NOMO-1 (cell line): ENCODE results near the gene ALG5.

Experiments used
- DNase-seq, 2 experiments: peaks; one replicate each; lab custom pipeline; 2025; ENCODE audit not compliant: unreplicated experiment in 2 of 2; lab: John Stamatoyannopoulos, UW

ALG5 gene

DNA sequence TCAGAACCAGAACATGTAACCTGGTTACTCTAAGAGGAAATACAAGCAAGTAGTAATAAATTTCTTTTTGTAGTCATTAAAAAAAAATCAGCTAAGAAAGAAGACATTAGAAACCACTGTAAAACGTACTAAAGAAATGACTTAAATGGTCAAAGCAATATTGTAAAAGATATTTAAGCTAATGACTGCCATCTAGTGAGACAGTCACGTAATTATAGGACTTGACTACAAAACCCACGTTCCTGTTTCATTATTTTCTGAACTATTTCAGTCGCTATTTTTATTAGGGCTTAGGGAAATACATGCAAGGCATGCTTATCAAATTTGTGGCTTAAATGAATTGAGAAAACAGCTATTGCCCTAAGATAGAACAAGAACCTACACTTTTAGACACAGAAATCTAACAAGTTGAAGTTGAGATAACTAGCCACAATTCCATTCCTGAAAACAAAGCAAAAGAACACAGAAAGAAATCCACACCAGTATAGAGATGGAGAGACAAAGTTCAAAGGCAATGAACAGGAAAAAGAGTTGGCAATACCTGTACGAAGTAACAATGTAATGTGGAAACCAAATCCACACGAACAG lies 17.9 kb downstream of the ALG5 start:
- DNase-seq, result peak in 1 of 2 experiments; percentile 69

DNA sequence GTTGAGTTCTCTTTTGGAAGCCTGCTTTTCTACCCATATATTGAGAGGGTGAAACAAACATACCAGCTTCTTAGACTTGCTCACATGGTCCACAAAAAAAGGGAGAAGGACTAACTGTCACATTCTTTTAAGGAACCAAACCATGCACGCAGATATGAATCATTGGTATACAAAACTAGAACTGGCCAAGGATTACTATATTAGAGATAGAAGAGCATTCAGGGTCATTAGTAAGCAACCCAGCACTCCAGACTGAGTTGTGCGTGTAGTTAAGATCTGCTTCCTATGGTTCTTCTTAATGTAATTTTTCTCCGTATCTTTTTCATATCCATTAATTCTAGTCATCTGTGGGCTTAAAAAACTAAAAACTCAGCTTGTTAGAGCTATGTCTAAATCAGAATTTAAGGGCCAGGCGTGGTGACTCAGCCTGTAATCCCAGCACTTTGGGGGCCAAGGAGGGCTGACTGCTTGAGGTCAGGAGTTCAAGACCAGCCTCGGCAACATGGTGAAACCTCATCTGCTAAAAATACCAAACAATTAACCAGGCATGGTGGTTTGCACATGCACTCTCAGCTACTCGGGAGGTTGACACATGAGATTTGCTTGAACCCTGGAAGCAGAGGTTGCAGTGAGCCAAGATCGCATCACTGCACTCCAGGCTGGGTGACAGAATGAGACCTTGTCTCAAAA lies 19.6 kb downstream of the ALG5 start:
- peak in 1 of 2 experiments; percentile 32 for DNase-seq

DNA sequence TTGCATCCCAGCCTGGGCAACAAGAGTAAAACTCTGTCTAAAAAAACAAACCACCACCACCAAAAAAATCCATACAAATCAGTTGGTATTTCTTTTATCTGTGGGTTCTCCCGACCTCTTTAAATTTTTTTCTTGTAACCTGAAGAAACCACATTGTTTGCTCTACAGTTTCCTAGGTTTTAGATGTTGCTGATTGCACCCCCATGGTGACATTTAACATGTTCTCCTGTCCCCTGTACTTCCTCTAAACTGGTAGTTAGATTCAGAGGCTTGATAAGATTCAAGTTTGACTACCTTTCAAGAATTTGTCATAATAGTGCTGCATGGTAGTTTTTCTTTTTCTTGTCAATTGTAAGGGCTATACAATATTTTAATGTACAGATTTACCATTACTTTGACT lies 24.0 kb downstream of the ALG5 start:
- no peak for DNase-seq

DNA sequence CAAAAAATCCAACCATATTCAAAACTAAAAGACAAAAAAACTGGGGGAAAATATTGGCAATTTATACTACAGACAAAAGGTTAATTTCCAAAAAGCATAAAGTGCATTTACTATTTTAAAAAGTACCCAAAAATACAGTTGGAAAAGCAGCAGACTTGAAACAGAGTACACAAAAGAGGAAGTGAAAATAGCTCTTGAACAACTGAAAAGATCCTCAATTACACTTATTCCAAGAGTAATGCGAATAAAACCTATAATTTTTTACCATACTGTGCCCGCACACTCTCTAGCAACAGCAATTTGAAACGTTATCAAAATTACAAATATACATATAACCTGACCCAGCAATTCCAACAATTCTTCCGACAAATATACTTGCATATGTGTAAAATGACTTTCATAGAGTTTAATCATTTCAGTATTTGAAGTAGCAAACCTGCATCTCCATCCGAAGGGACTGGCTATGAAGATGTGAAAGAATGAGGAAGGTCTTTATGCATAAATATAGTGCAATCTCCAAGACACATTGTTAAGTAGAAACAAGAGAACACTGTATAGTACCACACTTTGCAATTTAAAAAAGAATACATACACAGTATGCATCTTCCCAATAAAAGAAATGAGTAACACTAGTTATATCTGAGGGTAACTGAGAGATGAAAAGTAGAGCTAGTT lies 25.4 kb downstream of the ALG5 start:
- DNase-seq, result peak in 1 of 2 experiments; percentile 77

DNA sequence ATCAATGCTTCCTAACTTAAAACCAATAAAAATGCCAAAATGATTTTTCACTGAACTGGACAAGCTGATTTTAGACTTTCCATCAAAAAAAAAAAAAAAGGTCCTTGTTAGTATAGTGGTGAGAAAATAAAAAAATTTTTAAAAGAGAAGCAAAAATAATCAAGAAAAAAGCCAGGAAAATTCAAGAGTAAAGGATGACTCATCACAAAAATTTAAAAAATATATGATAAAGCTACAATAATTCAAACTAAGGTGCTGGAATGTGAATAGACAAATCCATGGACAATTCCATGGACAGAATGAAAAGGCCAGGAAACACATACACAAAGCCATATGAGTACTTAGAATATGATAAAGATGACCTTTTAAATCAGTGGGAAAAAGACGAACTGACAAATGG lies 26.1 kb downstream of the ALG5 start:
- no peak for DNase-seq

DNA sequence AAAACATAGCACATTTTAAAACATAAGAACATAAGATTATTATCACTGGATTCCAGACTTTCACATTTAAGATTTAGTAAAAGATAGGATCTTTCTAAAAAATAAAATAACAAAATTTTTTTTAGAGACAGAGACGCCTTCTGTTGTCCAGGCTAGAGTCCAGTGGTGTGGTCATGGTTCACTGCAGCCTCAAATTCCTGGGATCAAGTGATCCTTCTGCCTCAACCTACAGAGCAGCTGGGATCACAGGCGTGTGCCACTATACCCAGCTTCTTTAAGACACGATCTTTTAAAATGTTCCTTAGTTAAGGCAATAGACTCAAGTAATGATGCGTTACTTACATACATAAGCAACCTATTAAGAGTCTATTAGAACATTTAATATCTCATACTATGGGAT lies 32.7 kb downstream of the ALG5 start:
- DNase-seq, result no peak

DNA sequence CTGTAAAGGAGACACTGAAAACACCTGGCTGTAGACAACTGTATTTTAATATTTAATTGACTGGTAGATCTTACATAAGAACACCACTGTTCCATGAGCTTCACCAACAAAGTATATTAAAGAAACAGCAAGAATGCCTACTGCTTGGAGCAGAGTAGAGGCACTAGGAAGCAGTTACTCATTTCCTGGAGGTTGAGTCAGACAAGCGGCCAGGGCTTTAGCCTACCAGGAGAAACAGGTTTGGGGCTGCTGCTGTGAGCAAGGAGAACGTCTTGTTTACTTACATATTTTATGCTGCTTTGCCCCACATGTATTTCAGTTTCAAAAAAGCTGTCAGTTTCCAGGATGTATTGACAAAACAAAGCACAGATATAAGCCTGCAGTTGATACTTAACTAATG lies 33.4 kb downstream of the ALG5 start:
- no peak for DNase-seq

DNA sequence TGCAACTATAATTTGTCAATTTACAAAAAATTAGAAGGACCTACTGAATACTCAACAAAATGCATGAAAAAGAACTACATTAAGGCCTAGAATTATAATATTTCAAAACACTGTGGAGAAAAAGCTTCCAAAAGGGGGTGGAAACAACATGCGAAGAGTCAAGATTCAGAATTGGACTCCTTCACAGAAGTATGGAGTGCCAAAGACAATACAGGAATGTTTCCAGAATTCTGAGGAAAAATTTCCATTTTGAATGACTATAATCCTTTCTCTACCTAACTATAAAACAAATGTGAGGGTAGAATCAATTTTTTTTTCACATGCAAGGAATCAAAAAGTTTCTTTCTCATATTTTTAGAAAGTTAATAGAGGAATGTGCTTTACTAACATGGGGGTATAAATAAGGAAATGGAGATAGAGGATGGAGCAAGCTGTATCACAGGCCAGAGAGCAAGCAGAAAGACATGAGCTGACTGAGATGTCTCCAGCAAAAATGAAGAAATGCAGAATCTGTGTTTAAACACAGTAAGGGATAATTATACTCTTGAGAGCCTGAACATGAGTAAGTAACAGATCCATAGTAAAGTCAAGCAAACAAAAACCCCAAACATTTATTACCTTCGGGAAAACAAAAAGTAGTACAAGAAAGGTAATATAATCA lies 39.6 kb downstream of the ALG5 start:
- no peak for DNase-seq

DNA sequence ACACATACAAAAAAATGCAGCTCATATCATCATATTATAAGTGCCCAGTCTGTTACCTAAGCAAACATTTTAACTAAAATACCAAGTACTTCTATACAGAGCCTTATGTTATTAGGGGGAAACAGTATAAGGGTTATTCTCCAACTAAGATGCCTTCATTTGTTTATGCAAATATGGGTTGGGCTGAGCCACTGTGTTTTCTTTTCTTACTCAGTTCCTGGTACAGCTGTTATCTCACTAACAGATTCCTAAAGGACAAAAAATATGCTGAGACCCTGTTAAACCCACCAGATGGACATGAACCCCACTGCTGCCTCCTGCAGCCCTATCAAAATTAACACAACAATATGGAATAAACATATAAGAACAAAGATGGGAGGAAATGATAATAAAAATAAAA lies 44.6 kb downstream of the ALG5 start:
- DNase-seq, result no peak

DNA sequence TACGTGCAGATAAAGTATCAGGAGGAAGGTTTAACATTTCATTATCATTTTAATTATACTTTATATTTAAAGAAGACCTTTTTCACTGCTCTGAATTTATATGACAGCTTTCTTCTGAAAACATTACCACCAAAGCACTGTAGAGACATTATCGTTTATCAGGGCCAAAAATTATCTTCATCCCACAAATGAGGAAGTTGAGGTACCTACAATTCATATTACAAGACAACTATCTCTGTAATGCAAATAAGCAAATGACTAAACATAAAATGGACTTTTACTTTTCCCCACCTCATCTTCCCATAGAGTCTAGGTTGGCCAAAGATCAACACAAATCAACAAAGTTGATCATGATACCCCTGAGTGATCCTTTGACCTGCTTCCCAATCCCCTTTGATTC lies 48.2 kb downstream of the ALG5 start:
- no peak for DNase-seq

DNA sequence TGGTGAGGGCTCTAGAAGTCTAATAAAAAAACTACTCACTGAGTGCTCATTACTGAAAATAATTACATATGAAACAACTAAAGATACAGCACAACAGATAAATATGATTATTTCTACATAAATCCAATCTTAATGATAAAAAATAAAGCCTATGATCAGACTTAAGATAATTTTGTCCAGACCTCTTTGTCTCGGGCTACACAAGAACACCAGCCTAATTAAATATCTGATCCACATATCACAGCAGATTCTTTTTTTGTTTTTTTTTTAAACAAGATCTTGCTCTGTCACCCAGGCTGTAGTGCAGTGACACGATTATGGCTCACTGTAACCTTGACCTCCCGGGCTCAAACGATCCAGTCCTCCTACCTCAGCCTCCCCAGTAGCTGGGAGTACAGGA lies 48.8 kb downstream of the ALG5 start:
- no peak for DNase-seq

DNA sequence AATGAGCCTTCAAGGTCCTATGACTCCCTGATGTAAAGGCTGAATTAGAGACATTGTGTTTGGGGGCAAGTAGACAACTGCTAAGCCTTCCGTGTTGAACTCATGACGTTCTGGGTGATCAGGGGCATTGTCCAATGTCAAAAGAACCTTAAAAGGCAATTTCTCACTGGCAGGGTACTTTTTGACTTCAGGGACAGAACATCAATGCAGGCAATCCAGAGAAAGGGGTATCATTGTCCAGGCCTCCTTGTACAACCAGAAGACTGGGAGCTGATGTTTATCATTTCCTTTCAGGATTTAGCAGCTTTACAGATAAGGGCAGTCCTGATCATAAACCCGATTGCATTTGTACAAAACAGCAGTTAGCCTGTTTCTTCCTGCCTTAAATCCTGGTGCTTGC lies 54.1 kb downstream of the ALG5 start:
- no peak for DNase-seq

DNA sequence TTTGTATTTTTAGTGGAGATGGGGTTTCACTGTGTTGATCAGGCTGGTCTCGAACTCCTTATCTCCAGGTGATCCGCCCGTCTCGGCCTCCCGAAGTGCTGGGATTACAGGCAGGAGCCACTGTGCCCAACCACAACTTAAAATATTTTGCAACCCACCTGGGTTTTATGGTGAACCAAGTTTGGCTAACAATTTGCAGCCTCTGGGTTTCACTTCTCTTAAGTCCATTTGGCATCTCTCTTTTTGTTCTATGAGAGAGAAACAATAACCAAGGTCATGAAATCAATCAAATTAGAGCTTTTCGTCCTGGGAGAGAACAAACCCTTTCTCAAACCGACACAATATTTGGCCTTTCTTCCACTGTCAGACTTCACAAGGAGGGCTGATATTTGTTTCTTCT lies 73.5 kb downstream of the ALG5 start:
- peak; percentile 40 to 74 for DNase-seq

DNA sequence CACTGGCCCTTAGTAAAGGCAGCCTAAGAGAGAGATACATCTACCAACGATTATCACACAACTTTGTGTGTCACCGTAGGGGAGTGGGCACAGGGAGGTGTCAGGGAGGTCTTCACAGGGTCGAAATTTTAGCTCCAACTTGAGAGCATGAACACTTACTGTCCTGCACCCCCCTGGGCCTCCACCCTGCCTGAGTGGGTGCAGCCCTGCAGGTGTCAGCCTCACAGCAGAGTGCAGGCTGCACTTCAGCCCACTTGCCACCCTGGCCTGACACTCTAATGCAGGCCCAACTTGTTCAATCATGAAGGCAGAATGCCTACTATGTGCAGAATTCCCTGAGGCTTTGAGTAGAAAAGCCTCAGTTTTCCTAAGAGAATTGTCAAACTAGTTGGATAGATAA lies 75.1 kb downstream of the ALG5 start:
- no peak for DNase-seq

DNA sequence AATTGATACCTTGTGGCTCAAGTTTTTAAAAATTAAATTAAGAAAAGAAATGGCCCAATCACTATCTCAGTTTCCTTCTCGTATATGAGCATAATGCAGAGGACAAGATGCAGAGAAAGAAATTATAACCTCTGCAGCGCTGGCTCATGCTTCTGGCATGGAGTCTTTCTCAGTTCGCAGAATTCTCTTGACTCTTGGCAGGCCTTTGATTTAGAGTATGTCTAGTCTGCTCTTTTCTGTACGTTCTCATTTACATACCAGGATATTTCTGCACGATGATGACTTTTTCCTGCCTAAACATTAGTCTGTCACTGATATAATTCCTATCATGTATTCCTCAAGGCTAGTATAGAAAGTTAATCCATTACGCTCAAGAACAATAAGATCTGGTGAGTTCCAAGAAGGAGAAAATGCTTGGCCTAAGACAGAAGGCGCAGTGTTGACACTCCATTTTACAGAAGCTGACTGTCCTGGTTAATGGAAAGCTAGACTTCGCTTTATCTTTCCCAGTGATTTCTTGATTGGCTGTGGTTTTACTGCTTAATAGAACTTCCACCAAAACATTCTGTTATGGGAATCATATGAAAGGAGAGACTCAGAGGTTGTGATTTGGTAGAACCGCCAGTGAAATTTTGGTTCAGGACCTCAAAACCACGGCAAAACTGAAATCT lies 77.4 kb downstream of the ALG5 start:
- DNase-seq, result no peak

DNA sequence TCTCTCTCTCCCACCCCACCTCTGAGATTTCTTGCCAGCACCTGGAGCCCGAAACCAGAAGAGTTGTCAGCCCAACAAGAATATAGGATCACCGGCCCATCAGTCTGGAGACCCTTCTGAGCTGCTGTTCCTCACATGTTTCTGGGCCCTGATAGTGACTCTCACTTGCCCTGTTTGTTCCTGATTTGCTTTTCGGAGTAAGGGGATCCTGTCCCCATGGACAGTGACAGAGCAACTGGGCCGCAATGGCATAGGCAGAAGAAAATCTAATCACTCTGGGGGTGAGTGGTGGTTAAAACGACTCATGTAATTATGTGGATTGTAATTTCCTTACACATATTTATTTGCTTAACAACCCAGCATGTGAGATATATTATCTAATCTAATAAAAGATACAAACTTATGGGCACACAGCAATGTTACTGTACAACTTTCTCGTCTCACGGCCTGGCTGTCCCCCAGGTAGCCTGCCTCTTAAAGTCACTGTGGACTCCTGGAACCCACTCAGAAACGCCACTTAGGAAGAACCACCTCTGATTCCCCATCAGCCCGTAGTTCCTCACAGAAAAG lies 78.4 kb downstream of the ALG5 start:
- DNase-seq, result no peak

DNA sequence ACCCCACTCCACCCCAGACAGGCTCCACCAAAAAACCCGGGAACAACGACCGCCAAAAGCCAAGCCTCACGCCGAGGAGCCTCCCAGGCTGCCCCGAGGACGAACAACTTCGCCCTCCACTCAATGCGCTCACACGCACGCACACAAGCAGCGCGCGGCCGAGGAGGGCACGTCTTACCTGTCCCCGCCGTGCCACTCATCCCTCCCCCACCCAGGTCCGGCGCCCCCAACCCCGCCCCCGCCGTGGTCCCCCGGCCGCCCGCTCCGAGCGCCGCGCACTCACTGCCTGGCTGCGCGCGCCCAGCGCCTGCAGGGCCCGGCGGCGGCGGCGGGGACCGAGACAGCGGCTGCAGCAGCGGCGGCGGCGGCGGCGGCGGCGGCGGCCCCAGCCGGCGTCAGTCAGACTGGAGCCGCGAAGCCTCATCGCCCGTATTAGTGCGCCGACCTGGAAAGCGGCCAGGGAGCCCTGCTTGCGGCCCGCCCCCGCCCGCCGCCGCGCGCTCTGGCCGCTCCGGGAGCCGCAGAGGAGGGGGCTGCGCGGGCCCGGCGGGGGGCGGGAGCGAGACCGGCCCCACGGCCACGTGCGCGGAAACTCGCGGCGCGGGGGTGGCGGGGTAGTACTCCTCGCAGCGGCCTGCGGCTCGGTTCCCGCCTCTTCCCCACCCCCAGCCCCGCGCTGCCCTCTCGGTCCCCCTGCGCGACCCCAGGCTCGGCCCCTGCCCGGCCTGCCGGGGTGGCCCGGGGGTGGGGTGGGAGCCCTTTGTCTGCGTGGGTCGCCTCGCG lies 79.1 kb downstream of the ALG5 start, which contains the start of gene SMAD9:
SMAD9 (minus strand) TSS at position 406 of the 783 bp plus-strand sequence. CDS start 40,549 bp downstream, outside the sequence.
- peak in 1 of 2 experiments; percentile 26 for DNase-seq

DNA sequence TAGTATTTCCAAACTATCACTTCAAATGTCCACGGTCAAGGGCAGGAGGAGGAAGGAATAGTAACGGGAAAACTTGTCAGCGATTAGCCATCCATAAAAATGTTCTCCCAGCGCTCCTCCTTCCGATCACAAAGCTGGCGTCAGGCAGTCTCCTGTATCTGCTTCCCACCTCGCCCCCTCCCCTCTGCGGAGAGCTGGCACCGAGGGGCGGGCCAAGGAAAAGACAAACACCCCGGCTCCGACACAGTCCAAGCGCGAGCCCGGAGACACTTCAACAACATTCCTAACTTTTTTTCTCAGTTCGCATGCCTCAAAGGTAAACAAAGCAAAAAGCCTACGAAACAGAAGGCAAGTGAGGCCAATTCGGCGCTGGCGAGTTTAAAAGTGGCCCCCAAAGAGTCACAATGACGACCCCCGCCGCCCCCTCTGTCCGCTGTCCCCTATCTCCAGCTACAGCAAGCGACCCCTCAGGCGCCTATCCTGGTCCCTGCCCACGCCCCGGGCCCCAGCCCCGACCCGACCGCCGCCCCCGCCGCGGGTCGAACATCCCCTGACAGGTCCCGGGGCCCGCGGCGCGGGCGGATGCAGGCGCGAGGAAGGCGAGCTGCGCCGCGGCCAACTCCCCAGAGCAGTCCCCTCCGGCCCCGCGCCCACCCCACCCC lies 79.8 kb downstream of the ALG5 start:
- DNase-seq, result no peak
